HG03280 (cell line): ENCODE data around the gene CBX8.

ENCODE experiments used
- ATAC-seq: cut with Tn5 transposase; IDR thresholded peaks from one replicate; pipeline ENCODE4 v1.9.1; 2021; ENCODE audit warnings: mild to moderate bottlenecking, moderate library complexity; ENCODE audit not compliant: unreplicated experiment

The CBX8 gene

DNA sequence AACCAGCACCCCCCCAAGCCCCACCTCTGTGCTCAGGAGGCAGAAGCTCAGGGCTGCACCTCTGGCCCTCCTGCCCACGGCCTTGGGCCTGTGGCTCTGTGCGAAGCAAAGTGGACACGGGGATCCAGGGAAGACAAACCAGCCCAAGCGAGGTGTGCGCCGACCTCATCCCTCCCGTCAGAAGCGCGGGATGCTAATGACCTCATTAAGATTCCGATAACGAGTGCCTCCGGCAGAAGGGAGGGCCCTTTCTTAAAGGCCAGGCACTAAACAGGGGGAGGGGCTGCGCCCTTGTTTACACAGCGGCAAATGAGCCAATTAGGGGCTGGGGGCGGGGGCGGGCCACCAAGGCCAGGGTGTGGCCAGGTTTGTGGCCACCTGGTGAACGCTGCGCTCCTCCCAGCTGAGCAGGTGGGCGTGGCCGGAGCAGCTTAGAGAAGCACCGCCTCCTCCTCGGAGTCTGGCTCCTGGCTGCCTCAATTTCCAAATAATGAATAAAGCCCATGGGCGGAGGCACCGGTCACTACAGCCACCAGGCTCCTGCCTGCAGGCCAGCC lies 39.2 kb upstream of the CBX8 start:
- ATAC-seq: no peak

DNA sequence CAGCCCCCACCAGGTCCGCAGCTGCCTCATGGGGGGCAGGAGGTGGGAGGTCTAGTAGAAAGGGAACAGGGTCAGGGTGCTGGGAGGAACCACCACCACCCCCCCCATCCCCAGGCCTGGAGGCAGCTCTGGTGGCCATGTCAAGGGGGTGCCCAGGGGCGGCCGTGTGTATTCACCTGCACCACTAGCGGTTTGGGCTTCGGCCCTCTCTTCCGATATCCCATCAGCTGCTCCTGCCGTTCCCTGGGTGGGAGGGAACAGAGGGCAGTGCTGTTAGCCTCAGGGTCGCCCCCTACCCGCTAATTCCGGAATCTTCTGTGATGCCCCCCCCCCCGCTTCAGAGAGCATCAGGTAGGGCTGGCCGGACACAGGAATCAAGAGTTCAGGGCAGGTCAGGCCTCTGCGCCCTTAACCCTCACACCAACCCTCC lies 38.6 kb upstream of the CBX8 start:
- no peak for ATAC-seq

DNA sequence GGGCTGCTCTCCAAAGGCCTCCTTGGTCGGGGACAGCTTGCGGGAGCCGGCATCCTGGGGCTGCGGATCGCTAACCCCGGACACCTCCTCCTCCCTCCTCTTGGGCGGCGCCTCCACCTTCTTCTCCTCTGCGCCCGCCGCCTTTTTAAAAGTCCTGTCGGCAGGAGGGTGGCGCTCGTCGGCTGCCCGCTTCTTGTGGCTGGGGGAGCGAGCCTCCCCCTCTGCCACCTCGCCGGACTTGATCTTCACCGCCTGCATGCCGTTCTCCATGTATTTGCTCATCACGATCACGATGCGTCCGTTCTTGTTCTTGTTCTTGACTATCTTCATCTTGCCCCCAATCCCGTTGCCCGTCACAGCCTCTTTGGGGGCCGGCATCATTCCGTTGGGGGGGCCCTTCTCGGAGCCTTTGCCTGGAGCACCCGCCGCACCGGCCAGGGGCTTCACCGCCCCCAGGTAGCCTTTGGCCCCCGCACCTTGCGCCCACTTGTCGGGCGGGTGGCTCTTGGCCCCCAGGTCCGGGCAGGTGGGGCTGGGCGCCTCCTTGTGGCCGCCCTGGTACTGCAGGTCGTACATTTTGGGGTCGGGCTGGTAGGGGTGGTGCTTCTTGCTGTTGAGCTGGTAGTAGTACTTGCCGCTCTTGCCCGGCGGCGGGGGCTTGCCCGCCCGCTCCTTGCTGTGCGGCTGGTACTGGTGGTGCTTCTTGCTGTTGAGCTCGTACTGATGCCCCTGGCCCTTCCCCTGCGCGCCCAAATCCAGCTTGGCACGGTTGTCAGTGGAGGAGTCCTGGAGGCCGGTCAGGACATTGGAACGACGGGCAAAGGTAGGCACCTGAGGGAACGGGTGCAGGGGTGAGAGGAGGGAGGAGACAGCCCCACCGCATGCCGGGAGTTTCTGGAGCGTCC lies 37.9 kb upstream of the CBX8 start:
- no peak for ATAC-seq

DNA sequence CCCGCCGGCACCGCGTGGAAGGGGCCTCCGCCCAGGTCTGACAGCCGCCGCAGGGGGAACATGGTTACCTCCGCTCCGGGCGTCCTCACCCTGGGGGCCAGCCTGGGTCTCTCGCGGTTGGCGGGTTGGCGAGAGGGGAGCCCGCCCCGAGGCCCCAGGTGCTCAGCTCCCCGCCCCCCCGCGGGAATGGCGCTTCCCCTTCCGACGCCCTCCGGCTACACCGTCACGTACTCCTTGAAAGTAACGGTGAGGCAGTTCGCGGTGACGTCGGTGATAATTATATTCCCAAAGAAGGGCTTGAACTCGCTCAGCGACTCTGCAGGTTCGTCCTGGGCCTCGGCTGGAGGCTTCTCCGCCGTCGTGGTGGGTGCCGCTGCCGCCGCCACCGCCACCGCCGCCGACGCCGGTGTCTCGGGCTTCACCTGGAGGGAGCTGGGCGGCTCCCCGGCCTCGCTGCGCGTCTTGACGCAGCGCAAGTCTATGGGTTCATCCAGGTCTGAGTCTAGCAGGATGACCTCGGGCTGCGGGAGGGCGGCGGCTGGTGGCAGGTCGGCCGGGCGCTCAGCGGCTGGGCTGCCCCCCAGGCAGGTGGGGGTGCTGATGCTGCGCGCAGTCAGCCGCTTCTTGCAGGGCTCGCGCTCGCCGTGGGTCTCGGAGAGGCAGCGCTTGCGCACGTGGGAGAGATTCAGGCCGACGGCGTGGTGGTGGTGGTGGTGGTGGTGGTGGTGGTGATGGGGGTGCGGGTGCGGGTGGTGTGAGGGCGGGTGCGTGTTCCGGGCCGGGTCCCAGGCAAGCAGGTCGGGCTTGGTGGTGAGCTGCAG lies 37.1 kb upstream of the CBX8 start:
- ATAC-seq: no peak

DNA sequence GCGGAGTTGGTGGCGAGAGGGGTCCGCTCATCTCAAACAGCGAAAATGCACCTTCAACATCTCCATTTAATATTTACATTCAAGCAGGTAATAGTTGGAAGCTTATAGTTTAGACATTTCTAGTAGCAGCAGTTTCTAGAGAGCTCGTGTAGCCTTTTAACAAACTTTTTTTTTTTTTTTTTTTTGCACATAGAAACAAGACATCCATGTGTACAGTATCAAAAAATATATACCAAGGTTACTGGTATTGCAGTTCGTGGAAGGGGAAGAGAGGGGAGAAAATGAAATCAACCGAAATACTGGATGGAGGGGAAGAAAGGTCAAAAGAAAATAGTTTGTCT lies 36.2 kb upstream of the CBX8 start:
- ATAC-seq: no peak

DNA sequence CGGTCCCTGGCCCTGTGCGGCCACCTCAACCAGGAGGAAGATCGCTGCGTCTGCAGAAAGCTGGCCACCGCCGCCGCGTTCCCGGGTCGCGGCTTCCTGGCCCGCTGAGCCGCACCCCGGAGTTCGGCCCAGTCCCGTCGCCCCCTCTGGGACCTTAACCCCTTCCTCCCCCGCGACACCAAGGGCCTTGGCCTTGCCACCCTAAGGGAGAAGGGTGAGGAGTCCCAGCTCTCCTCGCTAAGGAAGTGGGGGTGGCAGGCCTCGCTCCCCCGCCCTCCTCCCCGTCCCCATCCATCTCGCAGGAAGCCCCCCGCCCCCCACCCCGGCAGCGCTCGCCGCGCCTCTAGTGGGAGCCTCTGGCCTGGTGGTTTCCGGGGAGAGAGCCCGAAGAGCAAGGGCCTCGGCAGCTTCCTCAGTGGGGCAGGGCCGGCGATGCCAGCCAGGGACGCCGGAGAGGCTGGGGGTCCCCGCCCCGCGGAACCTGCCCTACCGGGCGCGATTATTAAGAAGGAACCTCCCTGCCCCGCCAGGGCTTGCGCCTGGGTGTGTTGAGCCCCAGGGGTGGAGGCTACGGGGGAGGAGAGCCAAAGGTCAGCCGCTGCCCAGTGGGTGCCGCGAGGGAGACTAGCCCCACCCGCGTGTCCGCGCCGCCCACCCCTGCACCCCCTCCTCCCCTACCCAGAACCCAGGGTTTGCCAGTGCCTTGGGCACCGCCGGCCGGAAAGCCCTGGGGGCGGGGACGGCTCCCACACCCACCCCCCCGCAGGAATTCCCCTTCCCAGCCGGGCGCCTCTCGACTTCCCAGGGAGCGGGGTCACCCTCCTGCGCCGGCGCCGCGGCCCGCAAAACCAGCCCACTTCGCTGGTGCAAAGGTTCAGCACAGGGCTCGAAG lies 35.6 kb upstream of the CBX8 start:
- ATAC-seq: no peak

DNA sequence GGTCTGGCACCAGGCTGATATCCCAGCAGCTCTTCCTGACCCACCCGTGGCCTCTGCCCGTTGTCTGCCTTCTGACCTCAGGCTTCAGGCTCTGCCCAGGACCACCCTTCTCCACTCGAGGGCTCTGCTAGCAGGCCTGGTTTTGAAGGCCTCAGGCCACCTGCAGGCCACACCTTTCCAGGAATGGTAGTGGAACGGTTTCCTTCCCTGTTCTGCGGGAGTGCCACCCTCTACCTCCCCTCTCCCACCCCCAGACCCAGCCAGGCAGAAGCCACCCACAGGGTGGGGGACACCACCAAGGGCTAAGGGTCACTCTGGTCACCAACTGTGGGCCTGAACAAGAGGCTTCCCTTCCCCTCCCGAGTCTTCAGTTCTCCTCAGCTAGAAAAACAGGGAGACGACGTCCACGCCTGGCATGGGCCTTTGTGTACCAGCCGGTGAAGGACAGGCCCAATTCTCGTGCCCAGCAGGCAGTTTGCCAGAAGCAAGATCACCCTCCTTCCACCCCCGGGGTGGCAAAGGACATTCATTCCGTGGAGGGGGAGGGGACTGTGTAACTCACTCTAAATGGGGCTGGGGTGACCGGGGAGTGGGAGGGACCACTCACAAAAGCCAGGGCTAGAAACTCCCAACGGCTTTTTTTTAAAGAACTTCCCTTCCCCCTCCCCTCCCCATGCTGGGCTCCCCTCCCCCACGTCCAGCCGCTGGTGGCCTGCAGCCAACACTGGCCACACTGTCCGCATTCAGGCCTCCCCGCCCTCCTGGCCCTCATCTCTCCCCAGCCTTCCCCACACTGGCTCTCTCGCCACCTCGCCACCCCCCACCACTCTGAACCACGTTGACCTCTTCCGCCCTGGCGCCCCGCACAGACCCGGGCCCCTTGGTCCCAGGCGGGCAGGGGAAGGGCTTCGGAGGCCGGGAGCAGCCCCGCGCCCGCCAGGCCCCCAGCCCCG lies 34.7 kb upstream of the CBX8 start:
- no peak for ATAC-seq

DNA sequence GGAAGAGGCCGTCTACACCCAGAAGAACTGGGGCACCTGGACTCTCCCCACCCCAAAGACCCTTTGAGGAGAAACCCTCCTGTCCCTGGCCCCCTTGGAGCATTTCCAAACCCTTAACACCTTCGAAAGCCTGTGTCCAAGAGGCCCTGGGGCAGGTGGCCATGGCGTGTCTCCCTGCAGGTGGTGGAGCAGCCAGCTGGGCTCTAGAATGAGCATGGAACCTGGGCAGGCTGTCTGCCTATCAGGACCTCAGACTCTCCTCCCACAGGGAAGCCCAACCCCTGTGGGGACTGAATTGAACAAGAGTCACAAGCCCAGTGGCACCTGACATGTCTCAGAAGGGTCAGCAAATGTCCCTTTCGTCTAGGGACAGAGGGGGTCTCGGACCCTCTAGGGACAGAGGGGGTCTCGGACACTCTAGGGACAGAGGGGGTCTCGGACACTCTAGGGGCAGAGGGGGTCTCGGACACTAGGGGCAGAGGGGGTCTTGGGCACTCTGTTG lies 33.9 kb upstream of the CBX8 start:
- no peak for ATAC-seq

DNA sequence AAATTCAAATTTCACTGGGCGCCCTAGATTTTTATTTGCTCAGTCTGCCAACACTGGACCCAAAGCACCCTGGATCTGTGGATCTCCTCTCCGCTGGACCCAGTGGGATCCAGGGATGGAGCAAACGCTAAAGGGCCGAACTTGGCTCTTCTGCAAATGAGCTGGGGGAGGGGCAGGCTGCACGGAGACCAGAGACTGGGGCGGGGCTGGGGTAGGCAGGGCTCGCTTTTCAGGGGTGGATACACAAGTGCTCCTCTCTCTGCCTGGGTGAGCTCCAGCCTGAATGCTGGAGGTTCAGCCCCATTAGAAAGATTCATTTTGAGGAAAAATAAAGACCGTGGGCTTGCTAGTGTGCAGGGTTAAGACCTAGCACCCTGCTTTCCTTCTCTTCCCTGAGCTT lies 33.4 kb upstream of the CBX8 start:
- no peak for ATAC-seq

DNA sequence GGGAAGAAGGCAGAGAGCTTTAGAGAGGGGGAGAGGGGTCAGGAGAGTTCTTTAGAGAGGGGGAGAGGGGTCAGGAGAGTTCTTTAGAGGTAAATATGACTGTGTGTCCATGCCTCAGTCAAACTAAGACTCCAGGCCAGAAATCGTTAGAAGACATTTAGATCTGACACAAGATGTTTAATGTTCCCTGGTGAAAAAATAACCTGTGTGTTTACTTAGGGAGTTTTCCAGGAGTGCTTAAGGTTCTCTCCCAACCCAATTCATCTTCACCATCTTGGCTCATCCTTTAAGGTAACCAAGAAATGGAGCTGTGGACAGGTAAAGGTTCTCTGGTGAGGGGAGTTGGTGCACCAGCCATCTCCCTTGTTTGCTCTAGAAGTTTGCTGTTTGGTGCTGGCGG lies 32.6 kb upstream of the CBX8 start:
- no peak for ATAC-seq

DNA sequence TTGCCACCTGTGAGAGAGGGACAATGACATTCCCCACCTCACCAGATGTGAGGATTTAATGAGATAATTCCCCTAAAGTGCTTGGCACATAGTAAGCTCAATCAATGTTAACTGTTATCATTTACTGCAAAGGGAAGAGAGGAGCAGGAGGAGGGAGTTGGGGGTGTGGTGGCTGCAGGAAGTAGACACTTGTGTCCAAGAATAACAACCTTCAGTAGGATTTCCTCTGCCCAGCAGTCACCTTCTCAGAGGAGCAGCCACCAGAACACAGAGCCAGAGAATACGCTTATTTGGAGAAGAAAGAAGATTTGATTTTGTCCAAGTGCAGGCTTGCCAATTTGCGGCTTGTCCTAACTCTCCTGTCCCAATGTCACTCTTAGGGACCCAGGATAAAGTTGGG lies 32.1 kb upstream of the CBX8 start:
- no peak for ATAC-seq

DNA sequence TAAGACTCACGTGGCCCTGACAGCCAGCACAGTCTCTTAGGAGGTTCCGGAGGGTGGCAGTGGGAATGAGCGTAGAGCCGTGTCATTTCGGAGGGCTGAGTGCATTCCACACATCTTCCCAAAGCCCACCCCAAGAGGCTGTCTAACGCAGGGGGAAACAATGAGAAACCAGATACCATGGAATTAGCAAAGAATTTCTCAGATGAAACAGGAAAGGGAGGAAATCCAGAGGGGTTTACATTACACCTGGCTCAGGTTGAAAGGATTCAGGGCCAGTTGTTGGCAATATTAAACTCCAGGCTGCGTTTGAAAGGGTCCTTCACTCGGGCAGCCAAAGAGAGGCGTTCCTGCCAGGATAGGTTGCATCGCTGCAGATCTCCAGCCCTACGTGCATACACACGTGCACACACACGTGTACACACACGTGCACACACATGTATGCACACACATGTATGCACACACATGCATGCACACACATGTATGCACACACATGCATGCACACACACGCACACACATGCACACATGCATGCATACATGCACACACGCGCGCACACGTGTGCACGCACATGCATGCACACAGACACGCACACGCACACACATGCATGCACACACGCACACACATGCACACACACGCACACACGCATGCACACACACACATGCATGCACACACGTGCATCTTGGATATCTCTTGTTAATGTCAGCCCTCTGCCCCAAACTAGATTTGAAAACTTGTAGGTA lies 30.1 kb upstream of the CBX8 start:
- ATAC-seq: no peak

DNA sequence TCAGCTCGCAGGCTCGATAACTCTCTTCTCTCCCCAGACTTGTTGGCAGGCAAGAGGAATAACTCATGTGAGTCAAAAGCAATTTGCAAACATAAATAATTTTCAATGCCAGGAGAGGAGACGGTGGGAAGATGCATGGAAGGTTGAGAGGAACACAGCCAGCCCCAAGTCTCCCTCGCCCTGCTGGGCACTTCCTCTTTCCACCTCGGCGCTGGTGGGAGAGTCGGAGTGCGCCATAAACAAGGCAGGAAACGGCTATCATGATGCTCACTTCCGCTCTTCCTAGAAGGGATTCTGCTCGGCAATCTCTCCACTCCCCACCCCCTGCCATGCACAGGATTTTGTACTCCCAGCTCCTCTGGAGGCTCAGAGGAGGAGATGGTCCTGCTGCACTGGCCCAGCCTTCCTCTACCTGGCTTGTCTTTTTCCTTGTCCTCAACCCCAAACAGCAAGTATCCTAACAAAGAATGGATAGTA lies 29.4 kb upstream of the CBX8 start:
- ATAC-seq: no peak

DNA sequence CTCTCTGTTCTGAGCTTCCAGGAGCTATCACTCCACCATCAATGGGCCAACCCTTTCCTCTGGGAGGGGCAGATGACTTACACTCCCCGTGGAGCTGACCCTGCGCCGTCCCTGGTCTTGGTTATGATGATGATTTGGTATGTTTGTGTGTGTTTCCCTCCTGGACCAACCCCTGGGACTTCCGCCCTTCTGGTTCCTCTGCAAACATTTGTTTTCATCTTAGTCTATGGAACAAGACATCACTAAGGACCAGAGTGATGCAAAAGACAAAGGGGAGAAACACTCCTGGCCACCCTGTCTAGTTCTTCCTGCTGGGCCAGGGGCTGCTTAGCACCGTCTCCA lies 28.7 kb upstream of the CBX8 start:
- no peak for ATAC-seq

DNA sequence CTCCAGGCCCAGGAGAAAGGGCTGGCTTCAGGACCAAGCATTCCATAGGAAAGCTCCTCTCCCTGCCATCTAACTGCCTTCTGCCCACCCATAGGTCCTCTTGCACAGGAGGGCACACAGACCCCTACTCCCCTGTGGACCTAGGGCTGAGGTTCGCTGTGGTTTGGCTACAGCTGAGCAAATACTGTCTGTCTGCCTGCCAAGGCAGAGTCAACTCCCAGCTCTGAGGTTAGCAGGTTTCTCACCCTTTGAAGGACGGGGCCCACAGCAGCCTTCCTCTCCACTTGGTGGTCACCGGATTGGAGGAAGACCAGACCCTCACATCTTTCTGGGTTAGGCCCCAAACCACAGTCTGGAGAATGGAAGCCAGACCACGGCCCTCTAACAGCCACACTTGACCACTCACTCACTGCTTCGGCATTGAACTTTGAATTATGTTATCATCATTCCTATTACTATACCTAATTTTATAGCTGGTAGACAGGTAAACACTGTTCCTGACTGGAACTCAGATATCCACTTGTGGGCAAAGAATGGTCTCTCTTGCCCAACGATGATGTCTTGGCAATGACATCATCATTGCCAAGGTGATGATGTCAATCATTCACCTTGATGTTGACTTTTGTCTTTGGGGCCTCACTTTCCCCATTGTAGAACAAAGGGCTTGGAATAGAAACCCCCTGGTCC lies 28.2 kb upstream of the CBX8 start:
- ATAC-seq: no peak

DNA sequence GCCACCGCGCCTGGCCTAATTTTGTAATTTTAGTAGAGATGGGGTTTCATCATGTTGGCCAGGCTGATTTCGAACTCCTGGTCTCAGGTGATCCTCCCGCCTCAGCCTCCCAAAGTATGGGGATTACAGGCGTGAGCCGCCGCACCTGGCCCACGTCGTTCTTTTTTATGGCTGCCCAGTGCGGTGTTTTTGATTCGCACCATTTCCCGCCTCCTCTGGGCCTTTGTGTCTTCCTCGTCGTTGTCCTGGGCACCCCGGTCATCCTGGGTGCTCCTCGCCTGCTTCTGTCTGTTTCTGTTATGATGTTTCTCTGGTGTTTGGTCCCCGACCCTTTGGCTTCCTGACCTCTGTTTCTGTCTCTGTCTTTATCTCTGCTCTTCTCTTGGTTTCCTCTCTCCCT lies 27.4 kb upstream of the CBX8 start:
- no peak for ATAC-seq

DNA sequence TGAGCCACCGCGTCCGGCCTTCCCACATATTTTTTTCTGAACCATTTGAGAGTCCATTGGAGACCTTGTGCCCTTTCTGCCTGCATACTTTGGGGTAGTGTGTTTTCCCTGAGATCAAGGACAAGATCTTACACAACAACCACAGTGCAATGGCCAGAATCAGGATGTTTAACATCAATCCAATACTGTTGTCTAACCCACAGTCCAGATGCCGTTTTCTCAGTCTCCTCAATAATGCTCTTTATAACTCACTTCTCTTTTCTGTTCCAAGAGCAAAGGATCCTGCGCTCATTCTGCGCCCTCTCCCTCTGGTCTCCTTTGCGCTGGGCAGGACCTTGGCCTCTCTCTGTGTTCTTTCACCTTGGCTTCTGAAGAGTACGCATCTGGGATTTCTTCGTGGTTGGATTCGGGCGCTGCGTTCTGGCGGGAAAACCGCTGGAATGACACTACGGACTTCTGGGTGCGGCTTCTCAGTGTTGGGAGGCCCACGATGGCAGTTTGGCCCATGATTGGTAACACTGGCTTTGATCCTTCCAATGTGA lies 25.8 kb upstream of the CBX8 start:
- ATAC-seq: no peak
